GM21381 (cell line): Measurements from ENCODE around the gene FAM9A.

Experiments used
- ATAC-seq: cut with Tn5 transposase; IDR thresholded peaks from one replicate; pipeline ENCODE4 v1.9.1; 2021; ENCODE audit warnings: mild to moderate bottlenecking, moderate library complexity; ENCODE audit not compliant: unreplicated experiment

Gene FAM9A

DNA sequence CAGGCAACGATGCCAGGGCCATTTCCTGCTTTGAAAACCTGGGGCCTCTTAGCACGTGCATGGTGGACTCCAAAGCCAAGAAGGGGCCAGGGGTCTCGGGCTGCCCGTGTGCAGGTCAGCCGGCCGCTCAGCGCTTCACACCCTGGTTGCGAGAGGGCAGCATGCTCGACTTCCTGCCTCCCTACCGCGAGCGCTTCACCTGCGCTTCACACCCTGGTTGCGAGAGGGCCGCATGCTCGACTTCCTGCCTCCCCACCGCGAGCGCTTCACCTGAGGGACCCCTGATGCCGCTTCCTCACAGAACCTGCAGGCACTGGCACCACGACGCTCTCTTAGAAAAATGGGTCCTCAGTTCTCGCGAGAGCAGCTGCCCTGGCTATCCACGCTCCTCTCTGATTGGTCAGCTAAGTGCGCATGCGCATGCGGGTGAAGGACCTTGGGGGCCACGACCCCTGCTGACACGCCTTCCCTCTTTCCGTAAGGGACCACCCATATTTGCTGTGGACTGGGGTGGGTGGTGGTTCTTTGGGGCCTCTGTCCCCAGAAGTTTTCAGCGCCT, at the start of gene FAM9A:
Gene FAM9A, minus strand, starts transcription at position 343 of the 559 bp plus-strand sequence. CDS start 1,212 bp downstream, outside the sequence.
- ATAC-seq: no peak

DNA sequence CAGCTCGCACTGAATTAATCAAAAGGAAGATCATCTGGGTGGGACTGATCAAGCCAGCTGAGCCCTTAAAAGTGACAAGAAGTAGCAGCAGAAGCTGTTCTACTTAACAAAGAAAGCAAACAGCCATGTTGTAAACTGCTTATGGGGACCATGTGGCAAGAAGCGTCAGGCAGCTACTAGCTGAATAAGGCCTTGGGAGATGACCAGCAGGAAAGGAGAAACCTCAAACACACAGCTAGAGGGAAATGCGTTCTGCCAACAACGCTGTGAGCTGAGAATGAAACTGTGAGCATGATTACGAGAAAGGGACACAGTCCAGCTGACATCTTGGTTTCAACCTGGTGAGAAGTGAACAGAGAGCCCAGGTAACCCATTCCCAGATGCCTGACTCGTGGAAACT, 49.3 kb upstream of the FAM9A start:
- no peak for ATAC-seq

DNA sequence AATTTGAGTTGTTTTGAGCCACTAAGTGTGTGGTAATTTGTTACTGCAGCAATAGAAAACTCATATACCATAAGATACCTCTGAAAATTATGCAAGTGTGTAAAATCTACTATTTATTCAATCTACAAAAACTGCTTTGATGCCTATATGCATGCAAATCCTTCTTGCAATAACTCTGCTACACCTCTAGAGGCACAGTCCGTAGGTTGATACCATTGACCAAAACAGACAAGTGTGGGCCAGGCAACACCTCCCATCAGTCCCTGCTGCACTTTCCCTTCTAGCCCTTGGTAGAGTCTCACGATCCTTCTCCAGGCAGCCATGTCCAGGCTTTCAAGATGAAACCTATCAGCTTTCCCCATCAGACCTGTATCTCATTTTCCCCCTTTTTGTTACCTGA, 48.8 kb upstream of the FAM9A start:
- ATAC-seq: no peak

DNA sequence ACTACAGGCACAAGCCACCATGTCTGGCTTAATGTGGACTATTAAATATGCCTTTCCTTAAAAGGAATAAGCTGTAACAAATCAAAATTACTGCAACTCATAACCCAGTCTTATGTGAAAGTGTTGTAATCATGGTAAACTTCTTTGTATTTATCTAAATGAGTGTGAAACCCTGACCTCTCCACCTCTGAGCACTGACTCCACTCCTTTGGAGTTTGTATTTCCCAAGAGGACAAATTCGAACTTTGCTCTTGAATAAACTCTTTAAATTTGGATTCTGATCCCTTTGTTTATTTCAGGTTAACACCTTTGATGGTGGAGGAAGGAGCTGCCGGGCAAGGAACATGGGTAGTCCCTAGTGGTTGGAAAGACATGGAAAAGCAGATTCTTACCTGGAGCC, 48.3 kb upstream of the FAM9A start:
- ATAC-seq: no peak

DNA sequence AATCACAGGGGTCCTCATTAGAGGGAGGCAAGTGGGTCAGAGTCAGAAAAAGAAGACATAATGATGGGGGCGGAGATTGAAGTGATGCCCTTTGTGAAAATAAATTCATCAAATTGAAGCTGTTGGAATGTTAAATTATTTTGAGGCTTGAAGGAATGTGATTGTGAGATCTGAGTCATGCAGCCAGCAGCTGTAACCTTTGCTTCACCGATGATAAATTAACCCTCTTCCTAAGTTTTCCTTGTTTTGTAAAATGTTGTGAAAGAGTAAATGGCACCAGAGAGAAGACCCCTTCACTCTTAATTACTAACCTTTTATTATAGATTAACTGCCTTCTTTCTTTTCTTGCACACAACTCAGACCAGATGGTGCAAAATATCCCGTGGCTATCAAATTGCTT, 47.7 kb upstream of the FAM9A start:
- no peak for ATAC-seq

DNA sequence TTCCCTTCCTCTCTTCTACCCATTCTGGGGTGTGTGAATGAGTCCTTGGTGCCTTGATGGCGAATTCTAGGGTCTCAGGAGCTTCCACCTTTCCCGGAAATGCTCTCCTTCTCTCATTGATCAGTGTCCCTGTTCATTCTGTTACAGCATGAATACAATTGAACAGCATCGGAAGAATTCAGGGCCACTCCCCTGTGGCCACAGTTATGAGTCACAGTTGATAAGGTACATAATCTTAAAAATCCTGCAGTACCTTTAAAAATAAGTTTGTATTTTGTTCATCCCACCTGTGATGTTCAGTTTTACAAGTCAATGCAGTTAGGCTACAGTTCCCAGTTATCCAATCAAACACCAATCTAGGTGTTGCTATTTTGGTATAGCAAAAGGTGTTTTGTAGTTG, 47.3 kb upstream of the FAM9A start:
- ATAC-seq: no peak

DNA sequence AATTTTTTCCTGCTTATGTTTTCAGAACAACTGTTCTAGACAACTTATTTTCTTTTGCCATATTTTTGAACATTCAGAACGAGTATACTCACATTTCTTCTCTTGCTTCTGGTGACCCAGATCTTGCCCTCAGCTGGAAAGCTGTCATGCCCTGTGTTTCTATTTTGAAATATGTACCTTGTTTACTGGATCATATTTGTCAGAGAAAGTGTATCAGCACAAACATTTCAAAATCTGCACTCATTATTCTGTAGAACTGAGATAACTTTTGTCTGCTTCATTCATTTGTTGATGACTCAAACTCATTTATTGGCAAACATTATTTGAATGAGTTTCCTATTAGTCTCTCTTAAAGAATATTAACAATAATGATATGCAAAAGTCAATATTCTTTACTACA, 46.2 kb upstream of the FAM9A start:
- no peak for ATAC-seq

DNA sequence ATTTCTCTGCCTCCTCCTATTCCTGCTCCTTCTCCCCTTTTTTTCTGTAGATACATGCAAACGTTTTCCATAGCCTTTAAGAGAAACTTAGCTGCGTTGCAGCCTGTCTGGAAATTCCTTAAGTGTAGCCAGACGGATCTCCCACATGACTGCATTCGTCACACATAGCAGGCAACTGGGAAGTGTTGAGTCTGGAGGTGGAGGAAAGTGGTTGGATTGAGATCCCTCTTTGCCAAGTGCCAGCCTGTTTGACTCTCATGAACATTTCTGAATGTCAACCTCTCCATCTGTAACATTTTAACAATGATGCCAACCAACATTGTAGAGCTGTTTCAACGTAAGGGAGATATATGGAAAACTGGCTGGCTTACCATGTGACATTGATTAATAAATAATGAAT, 45.1 kb upstream of the FAM9A start:
- ATAC-seq: no peak

DNA sequence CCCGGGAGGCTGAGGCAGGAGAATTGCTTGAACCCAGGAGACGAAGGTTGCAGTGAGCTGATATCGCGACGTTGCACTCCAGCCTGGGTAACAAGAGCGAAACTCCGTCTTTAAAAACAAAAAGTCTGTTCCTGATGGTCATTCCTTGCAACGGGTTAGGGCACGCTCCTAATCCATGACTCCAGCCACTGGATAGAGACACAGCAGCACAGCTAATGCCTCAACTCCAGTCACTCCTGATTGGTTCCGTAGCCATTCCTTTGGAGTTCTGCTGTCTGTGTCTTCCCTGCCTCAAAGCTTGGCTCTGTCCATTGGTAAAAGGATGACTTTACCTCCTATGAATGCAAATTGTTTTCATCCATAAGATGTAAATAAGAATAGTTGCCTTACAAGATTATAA, 44.3 kb upstream of the FAM9A start:
- no peak for ATAC-seq

DNA sequence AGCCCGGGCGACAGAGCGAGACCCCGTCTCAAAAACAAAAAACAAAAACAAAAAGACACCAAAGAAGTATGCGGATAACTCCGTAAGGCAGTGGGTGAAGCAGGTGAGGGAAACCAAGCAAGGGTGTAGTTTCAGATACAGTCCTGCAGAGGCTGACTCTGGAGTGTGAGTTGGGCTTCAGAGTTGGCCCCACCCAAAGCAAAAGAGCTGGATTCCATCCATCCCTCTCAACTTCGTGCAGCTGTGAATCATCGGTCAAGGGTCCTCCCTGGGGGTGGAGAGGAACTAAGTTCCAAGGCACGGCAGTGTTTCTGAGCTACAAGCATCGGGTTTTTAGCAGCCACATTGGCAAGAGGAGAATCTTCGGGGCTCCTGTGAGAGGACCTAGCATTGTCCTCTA, 43.9 kb upstream of the FAM9A start:
- ATAC-seq: no peak

DNA sequence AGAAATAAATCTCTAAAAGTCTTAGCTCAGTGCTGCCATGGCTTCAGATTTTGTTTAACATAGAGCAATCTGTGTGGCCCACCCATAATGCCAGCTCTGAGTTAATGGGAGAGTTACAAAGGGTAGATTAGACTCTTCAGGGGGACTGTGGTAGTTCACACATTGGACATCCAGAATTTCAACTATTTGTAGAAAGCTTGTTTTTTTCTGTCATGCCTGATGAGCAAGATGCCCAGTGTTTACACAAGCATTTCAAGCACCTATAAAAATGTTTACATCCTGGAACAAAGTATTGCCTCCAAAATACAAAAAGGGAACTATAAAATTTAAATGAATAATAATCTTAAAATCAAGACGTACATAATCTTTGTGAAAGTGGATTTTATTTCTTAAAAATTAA, 43.0 kb upstream of the FAM9A start:
- ATAC-seq: no peak

DNA sequence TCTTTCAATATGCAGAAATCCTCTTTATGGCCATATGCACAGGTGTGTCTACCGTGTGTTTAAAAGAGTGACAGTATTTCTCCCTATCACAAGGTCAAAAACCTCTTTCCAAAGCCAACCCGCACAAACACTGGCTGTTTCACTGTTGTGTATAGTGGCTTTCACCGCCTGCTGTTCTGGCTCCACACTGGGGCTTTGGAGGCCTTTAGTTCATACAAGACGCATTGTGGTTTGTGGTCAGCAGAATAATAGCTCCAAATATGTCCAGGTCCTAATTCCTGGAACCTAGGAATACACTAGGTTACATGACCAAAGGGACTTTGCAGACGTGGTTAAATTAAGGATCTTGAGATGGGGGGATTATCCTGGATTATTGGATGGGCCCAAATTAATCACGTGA, 40.7 kb upstream of the FAM9A start:
- no peak for ATAC-seq

DNA sequence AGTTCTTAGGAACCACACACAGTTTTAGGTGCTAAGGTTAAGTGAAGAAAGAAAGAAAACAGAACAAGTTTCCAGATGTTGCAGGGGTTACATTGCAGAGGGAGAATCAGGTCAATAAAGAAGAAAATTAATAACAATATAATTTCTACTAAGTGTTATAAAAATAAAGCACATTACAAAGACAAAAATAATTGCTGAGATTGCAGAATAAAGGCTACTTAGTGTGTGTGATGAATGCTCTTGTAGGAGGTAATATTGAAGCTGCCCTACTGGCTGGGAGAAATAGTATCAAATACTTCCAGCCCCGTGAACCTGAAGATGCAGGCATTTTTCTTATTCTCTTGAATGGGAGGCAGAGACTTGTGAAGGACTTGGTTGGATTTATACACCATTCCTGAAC, 33.2 kb upstream of the FAM9A start:
- ATAC-seq: no peak

DNA sequence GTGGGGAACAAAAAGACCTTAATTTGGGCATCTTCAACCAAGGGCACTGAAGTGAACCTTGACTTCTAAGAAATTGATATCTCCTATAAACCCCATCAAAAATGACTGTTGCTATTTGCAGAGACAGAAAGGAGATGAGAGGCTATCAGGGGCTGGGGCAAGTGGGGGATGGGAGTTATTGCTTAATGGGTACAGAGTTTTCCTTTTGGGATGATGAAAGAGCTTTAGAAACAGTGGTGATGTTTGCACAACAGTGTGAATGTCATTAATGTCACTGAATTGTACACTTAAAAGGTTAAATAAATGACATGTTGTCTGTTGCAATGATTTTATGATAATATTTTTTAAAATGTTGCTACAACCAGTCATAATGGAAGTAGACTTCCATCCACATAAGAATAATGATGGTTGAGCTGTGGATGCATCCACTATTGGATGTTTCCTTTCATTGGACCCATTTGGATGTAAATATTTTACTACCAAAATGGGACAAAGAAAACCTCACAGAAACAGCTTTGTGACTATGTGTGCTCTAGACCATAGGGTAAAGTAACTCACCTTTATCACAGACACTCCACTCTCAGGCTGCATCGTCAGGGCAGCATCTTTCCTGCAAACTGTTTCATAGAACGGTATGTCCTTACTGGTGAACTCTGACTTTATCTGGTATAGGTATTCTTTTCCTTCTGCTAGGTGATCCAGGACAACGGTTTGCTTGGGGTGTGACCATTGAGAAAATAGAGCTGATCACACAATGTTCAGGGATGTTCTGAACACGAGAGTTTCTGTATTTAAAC, 31.6 kb upstream of the FAM9A start:
- ATAC-seq: no peak

DNA sequence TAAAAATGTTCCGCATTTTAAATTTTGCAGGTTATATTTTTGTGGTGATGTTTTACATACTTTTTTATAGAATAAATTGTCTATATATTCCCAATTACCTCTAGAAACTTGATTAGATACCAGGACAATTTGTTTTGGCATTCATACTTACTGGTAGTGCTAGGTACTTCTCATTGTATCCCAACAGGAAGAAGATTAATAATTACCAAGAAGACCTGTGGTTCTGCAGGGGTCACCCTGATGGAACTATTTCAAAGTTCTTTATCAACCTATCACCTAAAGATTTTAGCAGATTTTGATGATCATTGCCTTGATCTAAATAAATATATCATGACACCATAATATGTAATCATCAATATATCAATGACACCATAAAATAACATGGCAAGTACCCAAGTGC, 22.5 kb upstream of the FAM9A start:
- no peak for ATAC-seq

DNA sequence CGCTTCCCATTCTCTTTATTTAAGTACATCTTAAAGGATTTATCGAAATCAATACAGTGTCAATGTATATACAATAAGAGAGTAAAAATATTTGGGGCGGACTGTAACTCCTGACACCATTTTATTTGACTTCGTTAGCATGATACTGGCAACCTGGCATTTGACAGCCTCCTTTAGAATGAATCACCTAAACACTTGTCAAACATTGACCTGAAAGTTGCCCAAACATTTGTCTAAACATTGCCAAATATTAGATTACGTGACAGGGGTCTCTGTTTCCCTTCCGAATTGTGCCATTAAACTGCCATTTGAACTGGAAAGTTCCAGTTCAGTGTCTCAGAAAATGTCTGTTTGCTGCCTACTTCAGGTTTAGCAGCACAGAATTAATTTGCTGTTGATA, 20.8 kb upstream of the FAM9A start:
- no peak for ATAC-seq

DNA sequence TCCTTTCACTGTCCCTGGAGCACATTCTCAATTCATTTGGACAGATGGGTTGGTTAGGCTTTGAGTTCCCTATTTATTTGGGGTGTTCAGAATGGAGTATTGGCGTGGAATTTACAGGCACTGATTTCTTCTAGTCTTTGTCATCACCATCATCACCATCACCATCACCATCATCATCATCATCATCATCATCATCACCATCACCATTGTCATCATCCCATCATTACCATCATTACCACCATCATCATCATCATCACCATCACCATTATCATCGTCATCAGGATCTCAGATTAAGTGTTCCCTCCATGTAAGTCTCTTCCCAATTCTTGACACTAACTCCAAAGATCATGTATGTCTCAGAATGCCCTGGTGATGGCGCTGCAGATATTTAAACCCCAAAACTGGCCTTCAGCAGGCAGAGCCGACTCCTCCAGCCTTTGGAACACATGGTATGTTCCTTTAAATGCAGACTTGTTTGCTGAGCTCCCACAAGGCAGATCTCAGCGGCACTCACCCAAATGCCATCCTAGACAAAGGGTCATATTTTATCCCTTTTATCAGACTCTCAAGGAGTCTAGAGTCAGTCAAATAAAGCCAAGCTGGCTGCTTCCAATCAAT, 19.8 kb upstream of the FAM9A start:
- no peak for ATAC-seq

DNA sequence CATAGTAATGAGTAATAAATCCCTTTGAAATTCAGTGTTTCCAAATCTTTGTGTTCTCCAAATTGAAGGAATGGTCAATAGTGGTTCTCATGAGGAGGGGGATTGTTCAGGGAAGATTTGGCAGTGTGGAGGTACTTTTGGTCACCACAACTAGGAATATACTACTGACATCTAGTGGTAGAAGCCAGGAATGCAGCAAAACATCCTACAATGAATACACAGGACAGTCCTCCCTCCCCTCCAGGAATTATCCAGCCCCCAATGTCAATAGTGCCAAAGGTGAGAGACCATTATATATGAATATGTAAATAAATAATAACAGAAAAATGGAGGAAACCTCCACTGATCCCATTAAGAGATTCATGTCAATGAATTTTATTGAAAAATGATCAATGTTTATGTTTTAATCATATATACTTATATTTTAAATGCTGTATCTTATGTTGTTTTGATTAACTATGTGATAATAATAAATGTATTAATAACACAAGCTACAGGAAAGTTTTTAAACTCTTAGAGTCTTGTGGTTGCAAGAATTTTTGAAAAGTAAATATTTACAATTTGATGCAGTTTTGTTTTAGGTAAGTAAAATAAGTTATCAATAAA, 14.4 kb upstream of the FAM9A start:
- no peak for ATAC-seq

DNA sequence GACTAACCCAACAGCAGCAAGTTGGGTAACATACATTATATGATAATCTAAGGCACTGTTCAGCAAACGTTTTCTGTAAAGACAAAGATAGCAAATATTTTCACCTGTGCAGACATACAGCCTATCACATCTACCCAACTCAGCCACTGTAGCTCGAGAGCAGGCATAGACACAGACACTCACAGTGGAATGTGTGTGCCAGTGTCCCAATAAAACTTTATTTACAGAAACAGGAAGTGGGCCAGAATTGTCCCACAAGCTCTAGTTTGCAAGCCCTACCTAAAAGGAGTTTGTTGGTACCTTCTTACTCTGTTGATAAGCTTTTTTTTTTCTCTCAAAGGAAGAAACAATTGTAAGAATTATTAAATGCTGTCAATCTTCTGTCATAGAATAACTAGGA, 11.9 kb upstream of the FAM9A start:
- ATAC-seq: no peak

DNA sequence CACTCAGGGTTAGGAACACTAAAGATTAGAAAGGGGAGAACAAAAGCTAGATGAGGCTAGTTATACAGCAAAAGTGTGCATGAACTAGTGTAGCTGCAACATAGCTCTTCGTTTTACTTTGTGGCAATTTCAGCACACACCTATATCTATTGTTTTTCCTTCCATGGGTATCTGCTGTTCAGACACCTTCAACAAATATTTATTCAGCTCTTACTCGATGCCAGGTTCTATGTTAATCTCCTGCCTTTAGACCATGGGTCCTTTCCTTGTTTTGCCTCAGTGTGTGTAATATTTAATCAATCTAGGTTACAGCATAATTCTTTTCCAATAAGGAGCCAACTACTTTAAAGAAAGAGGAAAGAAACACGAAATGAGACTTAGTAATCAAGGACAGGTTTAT, 10.4 kb upstream of the FAM9A start:
- no peak for ATAC-seq

DNA sequence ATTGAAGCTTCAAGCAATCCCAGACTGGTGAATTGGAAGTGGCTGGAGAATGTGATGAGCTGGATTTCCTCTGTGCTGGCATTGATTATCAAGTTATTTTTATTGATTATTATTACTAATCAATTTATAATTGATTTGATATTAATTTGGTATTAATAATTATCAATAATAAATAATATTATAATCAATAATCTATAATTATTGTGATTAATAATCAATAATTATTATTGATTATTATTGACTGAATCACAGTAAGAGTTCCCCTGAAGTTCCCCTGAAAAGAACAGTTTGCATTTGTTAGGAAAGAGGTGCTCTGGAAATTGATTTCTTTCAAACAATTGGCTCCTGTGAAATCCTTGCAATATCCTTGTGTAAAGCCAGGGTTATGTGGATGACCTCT, 7.5 kb upstream of the FAM9A start:
- no peak for ATAC-seq

DNA sequence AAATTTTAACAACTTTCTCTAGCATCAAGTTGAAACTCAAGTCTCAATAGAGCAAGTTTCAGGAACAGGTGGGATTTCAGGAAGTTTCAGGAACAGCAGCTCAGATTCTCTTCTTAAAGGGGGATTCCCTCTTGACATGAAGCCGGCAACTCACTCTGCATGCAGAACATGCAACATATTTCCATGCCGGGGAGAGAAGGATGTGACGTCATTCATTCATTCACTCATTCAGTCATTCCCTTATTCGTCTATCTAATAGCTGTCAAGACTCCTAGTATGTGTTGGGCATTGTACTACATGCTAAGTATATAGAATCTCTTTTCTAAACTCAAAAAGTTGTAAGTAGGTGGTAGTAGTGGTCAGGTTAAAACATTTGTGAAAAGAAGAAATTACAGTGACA, 4.8 kb upstream of the FAM9A start:
- no peak for ATAC-seq
